ENCODE data around the gene OR6C75. TPM values are rescaled to one million over a fixed set of nuclear protein-coding genes. Genes with fewer than 3 reads are reported as not detected.
"Not testable (repeated sequence)": the region's sequence is repeated elsewhere in the genome, so short reads cannot be mapped to it uniquely, and the experiment has no call there.

Gene OR6C75
- total RNA-seq, 1 experiment from 2014 or later = not detected

GRCh38 chr12:55413498-55414388 lies 51.0 kb downstream of the OR6C75 start:
- H3F3A ChIP-seq (ENCODE audit: insufficient read depth, low read depth); BruUV-seq (replicated peaks); intact Hi-C loops (cut with micrococcal nuclease; ENCODE audit: unreplicated experiment); H3K9me3 ChIP-seq (ENCODE audit: insufficient read depth, low read depth); H4K20me1 ChIP-seq (ENCODE audit: insufficient read depth); H3K9me2 ChIP-seq (ENCODE audit: insufficient read depth); H3K4me1 ChIP-seq (replicated peaks; ENCODE audit: insufficient read depth); H2AFZ ChIP-seq; H3K79me2 ChIP-seq (ENCODE audit: low read depth); CTCF ChIA-PET; H3K36me3 ChIP-seq (ENCODE audit: low read depth); H3K4me3 ChIP-seq; H3K27ac ChIP-seq; H3K4me2 ChIP-seq; DNase-seq; POLR2A ChIA-PET (ENCODE audit: unreplicated experiment): not testable (repeated sequence)
- peaks cover 14% of the 10 kb centered on the region; the same call in 1 of the 2 replicates for H3K27me3 ChIP-seq (ENCODE audit: insufficient read depth, low read depth)

GRCh38 chr12:55414396-55414823 lies 51.6 kb downstream of the OR6C75 start:
- H3K27ac ChIP-seq; H2AFZ ChIP-seq; H3K4me1 ChIP-seq (replicated peaks; ENCODE audit: insufficient read depth); POLR2A ChIA-PET (ENCODE audit: unreplicated experiment); H3K4me3 ChIP-seq; H3F3A ChIP-seq (ENCODE audit: insufficient read depth, low read depth); H3K9me2 ChIP-seq (ENCODE audit: insufficient read depth); H4K20me1 ChIP-seq (ENCODE audit: insufficient read depth); CTCF ChIA-PET; BruUV-seq (replicated peaks); intact Hi-C loops (cut with micrococcal nuclease; ENCODE audit: unreplicated experiment); DNase-seq; H3K4me2 ChIP-seq; H3K79me2 ChIP-seq (ENCODE audit: low read depth); H3K9me3 ChIP-seq (ENCODE audit: insufficient read depth, low read depth); H3K36me3 ChIP-seq (ENCODE audit: low read depth): not testable (repeated sequence)
- peaks cover 14% of the 10 kb centered on the region; the same call in 1 of the 2 replicates for H3K27me3 ChIP-seq (ENCODE audit: insufficient read depth, low read depth)

GRCh38 chr12:55414889-55415288 lies 52.1 kb downstream of the OR6C75 start:
- BruUV-seq (replicated peaks); H3K9me3 ChIP-seq (ENCODE audit: insufficient read depth, low read depth); H3K9me2 ChIP-seq (ENCODE audit: insufficient read depth); H3F3A ChIP-seq (ENCODE audit: insufficient read depth, low read depth); H3K27ac ChIP-seq; H3K4me3 ChIP-seq; intact Hi-C loops (cut with micrococcal nuclease; ENCODE audit: unreplicated experiment); H3K79me2 ChIP-seq (ENCODE audit: low read depth); H3K4me1 ChIP-seq (replicated peaks; ENCODE audit: insufficient read depth); POLR2A ChIA-PET (ENCODE audit: unreplicated experiment); H3K36me3 ChIP-seq (ENCODE audit: low read depth); H4K20me1 ChIP-seq (ENCODE audit: insufficient read depth); H2AFZ ChIP-seq; H3K4me2 ChIP-seq; CTCF ChIA-PET; DNase-seq: not testable (repeated sequence)
- peaks cover 14% of the 10 kb centered on the region; the same call in 1 of the 2 replicates for H3K27me3 ChIP-seq (ENCODE audit: insufficient read depth, low read depth)

- Histone ChIP-seq H4K20me1 (ENCODE audit: insufficient read depth) (no peaks in the 10 kb centered on the region), H3K27ac (no peak overlapping the region), H3K4me2 (no peak overlapping the region), H3K36me3 (ENCODE audit: low read depth) (no peaks in the 10 kb centered on the region), H2AFZ (no peak overlapping the region), H3K79me2 (ENCODE audit: low read depth) (no peaks in the 10 kb centered on the region), H3K4me1 (replicated peaks; ENCODE audit: insufficient read depth) (no peaks in the 10 kb centered on the region), H3K9me3 (ENCODE audit: insufficient read depth, low read depth) (no peaks in the 10 kb centered on the region), H3K9me2 (ENCODE audit: insufficient read depth) (no peaks in the 10 kb centered on the region), H3F3A (ENCODE audit: insufficient read depth, low read depth) (no peaks in the 10 kb centered on the region), H3K27me3 (ENCODE audit: insufficient read depth, low read depth) (peaks cover 14% of the 10 kb centered on the region; the same call in 1 of the 2 replicates), H3K4me3 (no peak overlapping the region)
- BruUV-seq (replicated peaks) = no TSS peak
- intact Hi-C loops (cut with micrococcal nuclease; ENCODE audit: unreplicated experiment) = no loop called here
- TF ChIP-seq CTCF (conservative IDR thresholded peaks at IDR 0.05) = no peak
- no peak for TF ChIP-seq EZH2 (IDR thresholded peaks at IDR 0.05; ENCODE audit: low read depth)
- no peak for DNase-seq
- POLR2A ChIA-PET (ENCODE audit: unreplicated experiment) = no interaction called here
- CTCF ChIA-PET = no interaction called here
These were observed 54.2 kb downstream of the OR6C75 start for GRCh38 chr12:55416961-55417360.

Other genes with a start within 250 kb of the OR6C75 start
- gene OR9K2, start 236.6 kb upstream of the OR6C75 start, total RNA-seq (2021) = not detected in 2 replicates
- gene OR10A7, start 141.9 kb upstream of the OR6C75 start, total RNA-seq (2021) = not detected in 2 replicates
- not detected in 2 replicates for gene OR6C74, start 118.4 kb upstream of the OR6C75 start, total RNA-seq (2021)
- not detected in 2 replicates for gene OR6C6, start 66.4 kb upstream of the OR6C75 start, total RNA-seq (2021)
- not detected in 2 replicates for gene OR6C1, start 48.6 kb upstream of the OR6C75 start, total RNA-seq (2021)
- not detected in 2 replicates for gene OR6C3, start 32.2 kb upstream of the OR6C75 start, total RNA-seq (2021)
- not detected in 2 replicates for gene OR6C65, start 37.6 kb downstream of the OR6C75 start, total RNA-seq (2021)
- gene OR6C76, start 63.3 kb downstream of the OR6C75 start, total RNA-seq (2021) = not detected in 2 replicates
- gene OR6C2, start 81.1 kb downstream of the OR6C75 start, total RNA-seq (2021) = not detected in 2 replicates
- not detected in 2 replicates for gene OR6C70, start 107.2 kb downstream of the OR6C75 start, total RNA-seq (2021)
- gene OR6C68, start 129.4 kb downstream of the OR6C75 start, total RNA-seq (2021) = not detected in 2 replicates
- not detected in 2 replicates for gene OR6C4, start 186.6 kb downstream of the OR6C75 start, total RNA-seq (2021)
- gene OR2AP1, start 209.5 kb downstream of the OR6C75 start, total RNA-seq (2021) = not detected in 2 replicates

Measured in PC-9 (cell line).